HuH-7.5 (cell line): ENCODE measurements around the gene PURA.
"Not testable (repeated sequence)": the region's sequence is repeated elsewhere in the genome, so short reads cannot be mapped to it uniquely, and the experiment has no call there.

Experiments used
- DNase-seq: peaks from one replicate; pipeline ENCODE4 v3.0.0; 2011; ENCODE audit warnings: low spot score

Gene PURA

DNA sequence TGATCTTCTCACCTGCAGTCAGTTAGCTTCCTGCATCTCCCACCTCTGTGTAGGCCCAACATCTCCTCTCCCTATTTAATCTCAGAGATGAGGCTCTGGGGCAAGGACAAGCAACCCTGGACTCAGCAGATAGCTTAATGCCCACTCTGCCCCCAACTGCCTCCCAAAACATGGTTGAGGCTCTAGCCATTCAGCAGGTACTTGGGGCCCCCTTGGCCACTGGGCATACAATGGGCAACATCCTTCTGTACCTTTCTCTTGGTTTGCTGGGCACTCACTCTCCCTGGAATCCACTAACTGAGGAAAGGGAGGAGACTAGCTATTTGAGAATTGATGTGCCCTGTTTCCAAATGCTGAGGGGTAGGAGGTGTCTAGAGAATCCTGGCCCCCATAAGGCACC is 21.2 kb downstream of the PURA start:
- DNase-seq = no peak

DNA sequence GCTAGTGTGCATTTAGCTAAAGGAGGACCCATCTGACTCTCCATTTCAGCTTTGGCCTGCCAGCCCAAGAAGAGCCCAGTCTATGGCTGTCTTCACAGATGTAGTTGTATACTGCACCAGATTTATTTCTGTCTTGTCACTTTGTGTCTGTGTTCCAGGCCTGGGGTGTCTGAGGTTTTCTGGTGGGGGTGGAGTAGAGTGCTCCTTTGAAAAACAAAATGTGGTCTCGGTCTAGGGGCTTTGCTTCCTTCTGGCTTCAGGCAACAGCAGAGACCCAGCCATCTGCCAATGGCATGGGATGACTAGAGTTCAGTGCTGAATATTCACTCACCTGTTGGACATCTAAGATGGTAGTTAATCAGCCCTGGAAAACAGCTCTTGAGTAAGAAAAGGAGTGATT is 22.7 kb downstream of the PURA start:
- no peak for DNase-seq

DNA sequence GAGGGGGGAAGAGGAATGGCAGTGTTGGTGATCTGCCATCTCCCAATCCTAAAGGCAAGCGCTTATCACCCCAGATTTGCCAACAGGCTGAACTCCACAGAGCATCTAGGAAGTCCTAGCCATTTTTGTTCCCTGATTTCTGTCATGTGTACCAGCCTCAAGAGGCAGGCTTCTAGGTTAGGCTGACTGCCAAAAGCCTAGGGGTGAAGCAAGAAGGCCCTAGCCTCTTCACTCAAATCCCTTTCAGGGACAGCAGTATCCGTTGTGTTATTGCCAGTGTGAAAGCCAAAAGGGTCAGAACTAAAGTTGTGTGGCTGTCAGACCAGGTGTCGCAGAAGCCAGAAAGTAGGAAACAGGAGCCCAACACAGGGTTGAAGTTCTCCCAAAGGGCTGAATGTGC is 26.5 kb downstream of the PURA start:
- no peak for DNase-seq

DNA sequence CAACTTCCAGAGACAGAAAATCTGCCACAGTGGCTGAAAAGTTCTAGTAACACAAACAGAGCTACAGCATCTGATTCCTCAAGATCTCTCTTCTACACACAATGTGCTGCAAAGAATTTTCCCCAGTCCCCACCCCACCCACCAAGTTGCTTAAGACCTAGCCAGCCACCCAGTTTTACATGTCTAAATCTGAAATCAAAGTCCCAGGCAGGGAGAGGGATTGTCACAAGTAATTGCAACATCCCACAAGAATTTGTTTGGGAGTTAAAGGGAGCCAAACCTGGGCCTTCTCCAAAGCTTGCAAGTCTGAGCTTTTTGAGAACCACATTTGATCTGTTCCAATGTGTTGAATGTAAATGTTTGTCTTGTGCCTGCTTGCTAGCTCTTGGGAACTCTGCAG is 27.3 kb downstream of the PURA start:
- DNase-seq = no peak

DNA sequence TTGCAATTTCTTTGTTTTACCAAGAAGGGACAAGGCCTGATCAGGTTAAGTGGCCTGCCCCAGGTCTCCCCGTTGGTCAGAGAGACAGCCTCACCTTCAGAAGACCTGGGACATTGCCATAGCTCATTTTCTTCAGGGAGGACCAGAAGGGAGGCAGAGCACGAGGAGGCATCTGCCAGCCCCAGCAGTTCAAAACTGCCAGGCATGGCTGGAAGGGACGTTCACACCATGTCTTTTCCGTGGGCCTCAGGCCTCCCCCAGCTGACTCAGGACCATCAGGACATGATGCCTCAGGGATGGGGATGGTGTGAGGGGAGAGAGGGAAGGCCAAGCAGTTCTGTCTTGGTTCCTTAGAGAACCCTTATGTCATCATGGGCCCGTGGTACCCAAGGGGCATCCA is 28.3 kb downstream of the PURA start:
- DNase-seq = no peak

DNA sequence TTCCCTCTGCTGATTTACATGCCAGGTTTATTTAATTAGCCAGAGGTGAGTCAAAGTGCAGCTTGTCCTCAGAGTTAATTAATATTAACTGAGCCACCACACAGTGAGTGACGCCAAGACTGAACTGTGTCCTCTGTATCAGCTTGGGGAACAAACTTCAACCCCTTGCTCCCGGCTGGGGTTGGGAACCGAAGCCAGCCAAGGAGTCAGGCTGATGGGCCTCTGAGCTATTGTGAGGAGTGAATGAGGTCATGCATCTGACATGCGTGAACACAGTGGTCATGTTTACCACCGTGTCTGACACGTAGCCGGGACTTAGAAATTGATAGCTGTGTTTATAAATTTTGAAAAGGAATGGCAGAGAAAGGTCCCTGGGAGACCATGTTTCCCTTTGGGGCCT is 28.9 kb downstream of the PURA start:
- DNase-seq = no peak

DNA sequence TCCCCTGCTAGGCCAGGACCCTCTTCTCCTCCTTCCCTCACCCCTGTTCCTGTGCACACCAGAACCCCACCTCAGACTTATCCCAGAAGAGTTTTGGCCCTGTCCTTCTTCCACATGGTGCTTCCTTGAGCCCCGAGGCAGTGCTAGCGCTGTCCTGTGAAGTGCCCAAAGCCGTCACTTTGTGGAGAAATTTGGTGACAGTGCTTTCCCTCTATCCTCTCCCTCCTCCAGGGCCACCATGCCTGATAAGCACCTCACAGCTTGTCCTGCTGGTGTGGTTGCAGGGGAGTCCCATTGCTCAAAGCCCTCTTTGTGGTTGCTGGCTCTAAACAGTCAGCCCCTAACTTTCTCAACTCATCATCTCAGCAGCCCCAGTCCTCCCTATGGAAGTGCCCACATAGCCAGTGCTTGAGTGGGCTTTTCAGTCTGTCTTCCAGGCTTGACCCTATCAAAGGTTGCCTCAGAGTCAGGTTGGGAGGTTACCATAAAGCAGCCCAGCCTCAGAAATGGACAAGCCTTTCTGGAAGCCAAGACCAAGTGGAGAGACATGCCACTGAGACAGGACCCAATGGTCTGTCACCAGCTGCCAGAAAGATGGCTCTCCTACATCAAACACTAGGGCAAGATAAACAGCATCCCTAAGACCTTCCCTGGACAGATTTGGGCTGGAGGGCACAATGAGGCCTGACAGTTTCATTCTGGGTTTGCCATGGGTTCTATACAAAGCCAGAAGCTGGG is 29.8 kb downstream of the PURA start:
- DNase-seq = no peak

DNA sequence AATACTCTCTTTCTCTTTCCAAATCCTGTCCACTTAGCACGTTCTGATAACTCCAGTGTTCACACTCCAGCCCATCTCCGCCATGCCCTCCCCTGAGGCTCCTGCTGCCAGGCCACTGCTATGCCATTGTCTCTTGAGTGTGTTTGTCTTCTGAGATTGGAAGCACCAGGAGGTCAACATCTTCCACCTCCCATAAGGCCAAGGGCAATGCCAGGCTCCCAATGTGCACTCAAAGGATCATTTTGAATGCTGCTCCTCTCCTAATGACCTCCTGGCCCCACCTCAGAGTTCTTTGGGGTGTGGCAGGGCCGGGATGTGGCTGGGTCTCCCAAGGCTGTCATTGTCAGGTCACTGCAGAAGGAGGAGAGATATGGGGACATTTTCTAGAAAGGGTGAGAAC is 31.3 kb downstream of the PURA start:
- DNase-seq = no peak

DNA sequence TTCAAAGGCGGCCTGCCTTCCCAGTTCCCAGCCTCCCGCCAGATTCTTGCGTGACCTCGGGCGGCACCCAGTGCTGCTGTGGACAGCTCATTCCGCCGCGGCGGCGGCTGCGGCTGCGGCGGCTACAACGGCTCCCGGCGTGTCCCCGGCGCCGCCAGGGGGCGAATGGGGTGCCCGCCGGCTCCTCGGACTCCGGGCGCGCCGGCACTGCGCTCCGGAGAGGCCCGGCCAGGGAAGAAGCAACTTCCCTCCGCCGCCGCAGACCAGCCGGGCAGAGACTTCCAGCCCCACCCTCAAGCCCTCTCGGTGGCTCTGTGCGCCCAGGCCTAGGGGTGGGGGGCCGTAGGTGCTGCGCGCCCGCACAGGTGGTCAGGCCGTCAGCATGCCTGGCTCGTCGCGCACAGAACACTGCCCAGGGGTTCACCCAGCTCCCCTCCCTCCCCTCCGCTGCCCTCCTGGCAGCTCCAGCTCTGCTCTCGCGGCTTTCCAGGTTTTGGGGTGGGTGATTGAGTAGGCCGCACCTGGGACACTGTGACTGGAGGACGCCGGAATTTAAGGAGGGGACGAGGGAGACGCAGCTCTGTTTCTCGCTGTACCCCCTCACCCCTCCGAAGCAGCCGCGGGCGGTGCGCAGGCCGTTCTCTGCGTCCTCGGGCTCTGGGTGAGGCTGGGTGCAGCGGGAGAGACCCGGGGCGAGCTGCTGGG is 32.1 kb downstream of the PURA start:
- DNase-seq = peak; percentile 65

DNA sequence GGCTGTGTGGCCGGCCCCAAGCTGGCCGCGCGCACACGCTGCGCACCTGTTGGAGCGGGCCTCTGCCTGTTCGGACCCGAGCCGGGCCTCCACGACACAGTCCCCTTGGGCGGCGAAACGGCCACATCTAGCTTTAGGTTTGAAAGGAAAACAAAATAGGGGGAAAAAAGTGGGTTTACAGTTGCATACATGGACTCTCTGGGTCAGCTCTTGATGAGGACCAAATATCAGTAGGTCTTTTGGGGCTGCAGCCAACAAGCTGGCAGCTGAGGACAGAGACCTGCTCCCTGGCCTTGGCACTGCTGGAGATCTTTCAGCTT is 32.6 kb downstream of the PURA start:
- DNase-seq = no peak

DNA sequence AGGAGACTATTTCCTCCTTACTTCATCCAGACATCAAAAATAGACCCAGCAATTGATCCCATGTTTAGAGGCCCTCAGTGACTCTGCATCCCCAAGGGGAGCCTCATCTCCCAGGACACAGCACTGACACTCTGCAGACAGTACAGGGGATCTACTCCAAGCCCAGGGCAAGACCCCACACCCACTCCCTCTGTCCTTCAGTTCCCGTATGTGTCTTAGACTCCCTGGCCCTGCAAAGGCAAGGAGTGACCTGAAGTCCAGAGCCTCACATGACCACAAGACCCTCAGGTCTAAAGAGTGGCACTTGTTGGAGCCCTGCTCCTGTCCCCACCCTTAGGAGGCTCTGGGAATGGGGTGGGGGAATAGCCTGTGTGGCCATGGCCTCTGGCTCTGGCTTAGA is 33.6 kb downstream of the PURA start:
- no peak for DNase-seq

DNA sequence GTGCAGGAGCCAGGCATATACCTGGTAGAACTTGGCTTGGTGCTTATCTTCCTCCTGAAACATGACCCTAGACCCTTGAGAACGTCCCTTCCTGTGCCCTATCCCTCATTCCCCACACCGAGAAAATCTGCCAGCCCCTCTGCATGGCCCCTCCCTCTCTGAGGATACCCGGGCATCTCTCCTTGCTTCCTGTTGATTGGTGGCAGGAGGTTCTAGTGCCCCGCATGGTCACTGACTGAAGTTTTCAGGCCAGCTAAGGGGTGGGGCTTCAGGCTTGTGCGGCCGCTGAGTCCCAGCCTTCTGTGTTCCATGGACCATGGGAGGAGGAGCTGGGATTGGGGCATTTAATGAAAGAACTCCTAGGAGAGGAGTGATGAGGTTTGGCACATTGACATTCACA is 34.6 kb downstream of the PURA start:
- no peak for DNase-seq

DNA sequence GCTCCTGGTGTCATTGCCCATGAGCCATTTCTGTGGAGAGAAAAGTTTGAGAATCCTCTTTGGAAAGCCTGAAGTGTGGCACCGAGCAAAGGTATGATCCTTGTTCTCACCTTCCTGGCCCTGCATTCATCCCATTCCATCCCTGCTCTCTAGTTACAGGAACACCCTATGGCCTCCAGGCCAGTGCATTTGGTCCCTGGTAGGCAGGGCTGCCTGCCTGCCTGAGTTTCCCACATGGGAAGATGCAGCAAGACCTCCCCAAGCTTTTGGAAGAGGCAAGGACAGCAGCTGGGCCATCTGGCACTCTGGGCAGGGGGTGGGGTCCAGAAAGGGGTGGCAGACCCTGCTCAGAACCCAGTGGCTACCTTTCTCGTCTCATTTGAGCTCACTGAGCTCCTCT is 36.3 kb downstream of the PURA start:
- DNase-seq = no peak

DNA sequence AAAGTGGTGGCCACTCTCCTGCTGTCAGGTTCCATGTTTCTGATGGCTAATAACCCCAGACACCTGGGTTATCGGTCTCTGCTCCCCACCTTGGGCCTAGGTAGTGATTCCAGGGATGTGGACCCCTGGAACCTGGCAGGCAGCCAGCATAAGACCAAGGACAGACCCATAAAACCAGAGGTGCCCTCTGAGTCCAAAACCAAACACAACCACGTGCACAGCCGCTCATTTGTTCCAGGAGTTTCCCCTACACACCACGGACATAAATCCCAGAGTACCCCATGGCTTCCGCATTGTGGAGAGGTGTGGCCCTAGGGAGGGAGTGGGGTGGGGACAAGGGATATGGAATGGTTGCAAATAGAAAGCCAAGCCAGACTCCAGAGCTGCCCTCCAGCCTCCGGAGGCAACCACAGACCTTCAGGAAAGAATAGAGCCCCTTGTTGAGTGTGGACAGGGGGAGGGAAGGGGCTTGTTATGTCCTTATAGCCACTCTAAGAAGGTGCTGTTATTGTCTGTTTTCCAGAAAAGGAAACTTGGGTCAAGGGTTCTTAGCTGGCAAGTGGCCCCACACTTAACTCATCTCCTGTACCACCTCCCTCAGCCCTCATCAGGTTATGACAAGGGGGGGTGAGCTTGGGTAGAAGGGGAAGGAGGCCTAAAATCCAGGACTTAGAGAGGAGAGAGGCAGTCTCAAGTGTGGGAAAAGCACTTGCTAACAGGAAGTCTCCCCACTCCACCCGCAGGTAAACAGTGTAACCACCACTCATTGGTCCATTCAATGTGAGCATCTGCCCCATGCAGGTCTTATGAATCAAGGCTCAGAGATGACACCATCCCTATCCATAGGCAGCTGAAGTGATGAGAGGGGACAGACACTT is 37.5 kb downstream of the PURA start:
- no peak for DNase-seq

DNA sequence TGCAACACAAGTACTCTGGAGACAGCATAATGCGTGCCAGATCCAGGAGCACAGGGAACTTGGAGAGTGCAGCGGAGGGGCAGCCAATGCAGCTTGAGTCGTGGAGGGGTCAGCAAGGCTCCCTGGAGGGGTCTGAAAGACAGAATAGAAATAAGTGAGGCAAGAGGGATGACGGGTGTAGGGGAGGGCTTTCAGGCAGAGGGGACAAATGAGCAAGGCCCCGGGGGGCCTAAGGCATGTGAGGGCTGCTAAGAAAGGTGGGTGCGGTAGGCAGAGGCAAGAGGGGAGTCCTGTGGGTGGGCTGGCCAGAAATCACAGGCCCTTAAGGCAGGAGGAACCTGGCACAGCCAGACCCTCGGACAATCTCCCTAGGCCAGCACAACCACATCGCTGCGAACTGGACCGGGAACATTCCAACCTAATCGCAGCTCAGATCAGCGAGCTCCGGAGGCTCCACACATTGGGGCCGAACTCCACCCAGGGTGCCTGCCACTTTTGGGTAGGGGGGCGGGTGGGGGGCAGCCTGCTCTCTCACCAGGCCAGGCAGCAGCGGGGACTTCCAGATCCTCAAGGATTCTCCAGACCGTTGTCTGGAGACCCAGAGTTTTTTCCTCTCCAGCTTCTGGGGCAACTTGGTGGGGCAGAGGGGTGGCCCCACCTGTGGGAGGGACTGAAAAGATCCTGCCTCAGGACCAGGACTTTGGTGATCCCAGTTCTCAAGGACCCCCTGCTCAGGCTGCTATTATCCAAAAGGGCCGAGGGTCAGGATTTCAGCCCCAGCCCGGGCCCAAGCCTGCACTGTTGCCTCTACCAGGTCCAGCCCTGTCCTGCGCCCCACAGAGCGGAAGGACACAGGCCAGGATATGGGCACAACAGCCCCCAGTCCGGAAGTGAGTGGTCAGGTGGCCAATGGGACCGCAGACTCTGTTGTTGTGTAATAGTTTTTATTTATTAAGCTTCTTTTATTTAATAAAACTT is 38.4 kb downstream of the PURA start:
- DNase-seq = no peak

DNA sequence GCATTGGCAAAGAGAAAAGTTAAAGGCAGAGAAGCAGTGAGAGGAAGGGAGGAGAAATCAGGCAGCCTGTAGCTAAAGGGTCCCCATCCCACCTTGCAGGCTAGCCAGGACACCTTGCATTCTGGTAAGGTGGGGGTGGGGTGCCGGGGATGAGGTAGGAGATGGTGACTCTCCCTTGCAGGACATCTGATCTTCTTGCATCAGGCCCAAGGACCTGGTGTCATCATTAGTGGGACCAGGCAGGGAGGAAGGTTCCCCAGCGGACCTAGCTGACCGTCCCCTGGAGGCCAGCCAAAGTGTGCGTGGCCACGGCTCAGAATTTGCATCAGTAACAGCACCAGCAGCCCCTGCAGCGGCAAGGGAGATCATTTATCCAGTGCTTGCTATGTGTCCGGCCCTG is 39.3 kb downstream of the PURA start:
- DNase-seq = no peak

DNA sequence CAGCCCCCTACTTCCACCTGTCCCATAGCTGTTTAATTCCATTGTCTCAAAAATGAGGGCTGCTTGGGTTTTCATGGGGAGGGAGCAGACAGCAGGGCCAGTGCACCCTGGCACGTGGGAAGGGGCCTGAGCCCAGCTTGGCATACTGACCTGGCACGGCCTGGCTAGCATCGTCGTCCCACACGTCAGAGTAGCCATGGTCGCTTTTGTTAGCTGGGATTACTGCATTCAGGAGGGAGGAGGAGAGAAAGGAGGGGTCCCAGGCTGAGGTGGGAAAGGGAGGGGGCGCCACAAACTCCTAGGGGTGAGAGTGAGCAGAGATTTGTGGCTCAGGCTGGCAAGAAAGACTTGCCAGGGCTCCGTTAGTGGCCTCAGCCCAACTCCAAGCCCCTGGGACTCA is 40.0 kb downstream of the PURA start:
- no peak for DNase-seq

DNA sequence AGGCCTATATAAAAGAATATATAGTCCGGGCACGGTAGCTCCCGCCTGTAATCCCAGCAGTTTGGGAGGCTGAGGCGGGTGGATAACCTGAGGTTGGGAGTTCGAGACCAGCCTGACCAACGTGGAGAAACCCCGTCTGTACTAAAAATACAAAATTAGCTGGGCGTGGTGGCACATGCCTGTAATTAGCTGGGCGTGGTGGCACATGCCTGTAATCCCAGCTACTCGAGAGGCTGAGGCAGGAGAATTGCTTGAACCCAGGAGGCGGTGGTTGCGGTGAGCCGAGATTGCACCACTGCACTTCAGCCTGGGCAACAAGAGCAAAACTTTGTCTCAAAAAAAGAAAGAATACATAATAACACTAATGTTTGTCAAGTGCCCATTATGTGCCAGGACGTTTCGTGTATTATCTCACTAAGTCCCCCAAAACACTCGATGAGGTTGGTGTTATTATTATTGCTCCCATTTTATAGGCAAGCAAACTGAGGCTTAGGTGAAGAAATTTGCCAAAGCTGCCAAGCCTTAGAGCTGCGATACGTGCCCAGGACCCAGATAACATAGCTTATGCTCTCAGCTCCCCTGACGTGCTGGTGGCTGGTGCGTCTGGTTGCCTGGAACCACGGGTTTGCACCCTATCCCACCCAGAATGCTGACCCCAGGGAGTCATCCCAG is 40.9 kb downstream of the PURA start:
- not testable (repeated sequence) for DNase-seq

DNA sequence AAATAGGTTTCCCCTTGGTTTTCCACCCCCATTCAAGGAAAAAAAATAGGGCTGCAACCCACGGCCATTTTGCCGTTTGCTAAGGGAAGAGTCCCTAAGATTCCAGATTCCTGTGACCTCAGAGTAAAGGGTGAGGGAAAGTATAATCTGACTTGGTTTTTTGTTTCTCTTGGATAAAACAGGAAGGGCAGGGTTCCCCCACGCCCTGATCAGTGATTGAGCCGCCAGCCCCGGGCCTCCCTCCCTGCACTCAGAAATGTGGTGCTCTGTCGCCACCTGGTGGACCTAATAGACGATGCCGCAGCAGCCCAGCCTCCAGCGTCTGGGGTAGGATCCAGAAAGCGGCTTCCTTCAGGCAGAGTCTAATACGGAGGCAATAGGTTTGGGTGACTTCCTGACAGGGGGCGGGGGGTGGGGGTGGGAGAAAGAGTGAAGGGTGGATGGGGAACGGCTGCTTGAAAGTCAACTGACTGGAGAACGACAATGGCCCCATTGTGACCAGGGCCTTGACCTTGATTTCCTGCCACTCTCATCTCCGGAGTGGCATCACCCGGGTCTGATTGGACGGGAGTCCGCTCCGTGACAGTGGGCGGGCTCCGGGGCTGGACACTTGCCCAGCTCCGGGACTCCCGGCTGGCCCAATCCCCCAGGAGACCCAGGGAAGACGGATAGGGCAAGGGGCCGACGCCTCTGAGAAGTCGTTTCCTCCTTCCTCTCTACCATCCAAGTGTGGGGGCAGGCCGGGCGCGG is 43.3 kb downstream of the PURA start:
- DNase-seq = peak; percentile 81
